HCT116 (cell line): Measurements from ENCODE around the gene GRIN2A. TPM values are rescaled to one million over a fixed set of nuclear protein-coding genes. Genes with fewer than 3 reads are reported as not detected.

Experiments
- ATAC-seq: fragments of 200-7000 bp; cut with Tn5 transposase; 2 replicates; pipeline ENCODE4 v1.9.1; 2020; ENCODE audit warnings: mild to moderate bottlenecking, moderate library complexity
- BruUV-seq: library from RNA; stranded (reverse); fragments of 400-500 nt; replicated peaks from 2 replicates; lab custom pipeline; 2021; lab: Mats Ljungman, UMichigan
- CTCF ChIA-PET: fragments of 300-600 bp; sonication (Branson Sonifier 250); formaldehyde crosslinking; loops from one replicate; lab custom pipeline; 2021; ENCODE audit warnings: antibody characterized with exemption; lab: Charles Lee
- POLR2A ChIA-PET: fragments of 300-600, 350-600 bp; sonication (Branson Sonifier 250); formaldehyde crosslinking; loops from one replicate; lab custom pipeline; 2021; ENCODE audit warnings: antibody characterized with exemption; lab: Charles Lee
- RAD21 ChIA-PET, 2 experiments: fragments of 300-600 bp; sonication (Branson Sonifier 250); formaldehyde crosslinking; loops; one replicate each; lab custom pipeline; 2023; ENCODE audit warnings: low total read pairs in 2 of 2; ENCODE audit not compliant: uncharacterized antibody in 2 of 2, unreplicated experiment in 2 of 2, low non-redundant PET in 1 of 2; lab: Charles Lee
- DNase-seq: peaks from one replicate; pipeline ENCODE4 v3.0.0-alpha.2; 2010; ENCODE audit warnings: low read depth, low spot score
- H2AFZ ChIP-seq: fragments of 200-600 bp; shearing (Covaris generic), sonication (generic); 2 replicates; pipeline ENCODE4 v1.6.1; 2017; ENCODE audit warnings: low read depth, mixed run types, mixed read lengths, antibody characterized with exemption, low read length; ENCODE audit not compliant: poor library complexity, severe bottlenecking
- H3K27ac ChIP-seq: 2 replicates; pipeline ENCODE4 v1.5.1; 2012; ENCODE audit warnings: low read depth, low read length
- H3K27me3 ChIP-seq: fragments of 200-600 bp; sonication (generic); 2 replicates; pipeline ENCODE4 v1.6.1; 2016; ENCODE audit warnings: mixed run types, low read length, mixed read lengths; ENCODE audit not compliant: insufficient read depth
- H3K36me3 ChIP-seq, 2 experiments: fragments of 200-500 bp in 1 of 2; fragments of 200-600 bp in 1 of 2; sonication (Bioruptor generic) in 1 of 2; sonication (generic) in 1 of 2; 2 replicates each; pipeline versions ENCODE4 v1.5.1 to v1.6.1; 2014 to 2016; ENCODE audit warnings: low read length in 2 of 2, inconsistent platforms in 1 of 2, mixed read lengths in 1 of 2, mixed run types in 1 of 2; ENCODE audit not compliant: insufficient read depth in 2 of 2, control insufficient read depth in 1 of 2
- H3K4me1 ChIP-seq, 2 experiments: fragments of 200-600 bp in 1 of 2; sonication (generic) in 1 of 2; 2 replicates each; pipeline versions ENCODE4 v1.5.1 to v1.6.1; 2012 to 2017; ENCODE audit warnings: low read length in 2 of 2, inconsistent platforms in 1 of 2, mild to moderate bottlenecking in 1 of 2, mixed read lengths in 1 of 2, mixed run types in 1 of 2, moderate library complexity in 1 of 2; ENCODE audit not compliant: insufficient read depth in 2 of 2, control insufficient read depth in 1 of 2
- H3K4me2 ChIP-seq: fragments of 200-600 bp; sonication (generic); 2 replicates; pipeline ENCODE4 v1.6.1; 2017; ENCODE audit warnings: mixed run types, low read length, mixed read lengths
- H3K4me3 ChIP-seq, 2 experiments: fragments of 200-600 bp in 1 of 2; sonication (generic) in 1 of 2; replicated peaks in 1 of 2; 2 replicates each; pipeline ENCODE4 v1.5.1; 2011 to 2016; ENCODE audit warnings: low read length in 2 of 2, control low read depth in 1 of 2, low read depth in 1 of 2, mild to moderate bottlenecking in 1 of 2, mixed read lengths in 1 of 2, mixed run types in 1 of 2
- H3K79me2 ChIP-seq: fragments of 200-600 bp; sonication (generic); 2 replicates; pipeline ENCODE4 v1.6.1; 2017; ENCODE audit warnings: mild to moderate bottlenecking, mixed run types, low read length, moderate library complexity, mixed read lengths; ENCODE audit not compliant: insufficient read depth
- H3K9ac ChIP-seq: fragments of 200-600 bp; sonication (generic); 2 replicates; pipeline ENCODE4 v1.6.1; 2016; ENCODE audit warnings: low read length, mixed read lengths
- H3K9me2 ChIP-seq: fragments of 200-600 bp; sonication (generic), shearing (Covaris generic); 2 replicates; pipeline ENCODE4 v1.6.1; 2017; ENCODE audit warnings: mixed run types, mild to moderate bottlenecking, moderate library complexity; ENCODE audit not compliant: insufficient read depth
- H3K9me3 ChIP-seq, 2 experiments: fragments of 200-500 bp in 1 of 2; fragments of 200-600 bp in 1 of 2; sonication (Bioruptor generic) in 1 of 2; sonication (generic) in 1 of 2; 2 replicates each; pipeline ENCODE4 v1.6.1; 2014 to 2017; ENCODE audit warnings: low read length in 2 of 2, mixed read lengths in 2 of 2, inconsistent platforms in 1 of 2, low read depth in 1 of 2, mild to moderate bottlenecking in 1 of 2, mixed run types in 1 of 2, moderate library complexity in 1 of 2; ENCODE audit not compliant: control insufficient read depth in 1 of 2, insufficient read depth in 1 of 2
- H4K20me1 ChIP-seq: fragments of 200-600 bp; sonication (generic), shearing (Covaris generic); 2 replicates; pipeline ENCODE4 v1.6.1; 2017; ENCODE audit warnings: mixed run types, mild to moderate bottlenecking, moderate library complexity; ENCODE audit not compliant: insufficient read depth
- CBX3 ChIP-seq: IDR thresholded peaks from 2 replicates; pipeline ENCODE4 v1.6.1; 2012; ENCODE audit warnings: low read depth
- CTCF ChIP-seq, 3 experiments: fragments of 200-600 bp in 1 of 3; sonication (generic) in 1 of 3; IDR thresholded peaks in 2 of 3; conservative IDR thresholded peaks in 1 of 3; 2 replicates each; pipeline ENCODE4 v1.5.1; 2012 to 2017; ENCODE audit warnings: low read depth in 2 of 3, low read length in 2 of 3, antibody characterized with exemption in 1 of 3, borderline replicate concordance in 1 of 3, control low read depth in 1 of 3, mild to moderate bottlenecking in 1 of 3, mixed read lengths in 1 of 3, mixed run types in 1 of 3, moderate library complexity in 1 of 3; ENCODE audit not compliant: insufficient read depth in 1 of 3
- RAD21 ChIP-seq: IDR thresholded peaks from 2 replicates; pipeline ENCODE4 v1.6.1; 2012; ENCODE audit warnings: low read depth, mild to moderate bottlenecking
- REST ChIP-seq: IDR thresholded peaks from 2 replicates; pipeline ENCODE4 v1.6.1; 2012; ENCODE audit warnings: low read depth
- intact Hi-C: fragments of 100-400 bp; cut with micrococcal nuclease; formaldehyde crosslinking; loops from 2 replicates; pipeline ENCODE4 v1.10.0; 2022
- total RNA-seq: library from RNA; stranded (reverse); gene quantifications from one replicate; pipeline ENCODE4 v1.2.1, GENCODE V29; 2021; ENCODE audit not compliant: unreplicated experiment
- TF ChIP-seq, protein P1 (sequence below): IDR thresholded peaks from 2 replicates; pipeline ENCODE4 v1.6.1; 2012

Gene GRIN2A
- total RNA-seq, 1 experiment from 2014 or later: 0.02 TPM

DNA sequence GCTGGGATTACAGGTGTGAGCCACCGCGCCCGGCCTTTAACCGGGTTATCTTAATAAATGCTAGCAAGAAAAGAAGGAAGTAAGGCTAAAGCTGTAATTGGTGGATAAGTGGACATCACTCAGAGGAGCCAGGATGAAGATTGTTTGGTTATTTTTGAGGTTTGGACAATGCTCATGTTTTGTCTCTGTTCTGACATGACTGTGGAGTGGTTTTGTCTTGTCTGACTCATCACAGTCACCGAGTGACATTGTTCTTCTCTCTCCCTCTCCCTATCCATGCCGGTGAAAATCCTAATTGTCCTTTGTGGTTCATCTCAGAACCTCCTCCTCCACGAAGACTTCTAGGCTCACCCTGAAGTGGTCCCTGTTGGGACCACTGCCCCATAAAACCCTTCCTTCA lies 23.5 kb upstream of the GRIN2A start:
- TF ChIP-seq CBX3: no peak
- TF ChIP-seq, protein P1, sequence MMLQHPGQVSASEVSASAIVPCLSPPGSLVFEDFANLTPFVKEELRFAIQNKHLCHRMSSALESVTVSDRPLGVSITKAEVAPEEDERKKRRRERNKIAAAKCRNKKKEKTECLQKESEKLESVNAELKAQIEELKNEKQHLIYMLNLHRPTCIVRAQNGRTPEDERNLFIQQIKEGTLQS: no peak
- no peak for TF ChIP-seq RAD21
- TF ChIP-seq, all 23 proteins: peak for 0
- H4K20me1 ChIP-seq: no peaks in the 10 kb centered on the region
- ChIA-PET RAD21 (no interaction called here), POLR2A (no interaction called here), CTCF (no interaction called here)
- no TSS peak for BruUV-seq
- no peaks in the 10 kb centered on the region for H3K36me3 ChIP-seq
- no peak overlapping the region for H3K4me2 ChIP-seq
- no peaks in the 10 kb centered on the region; a peak in 1 of 4 replicates for H3K9me3 ChIP-seq
- H3K4me3 ChIP-seq: no peak overlapping the region
- DNase-seq: no peak
- H3K27me3 ChIP-seq: no peaks in the 10 kb centered on the region
- H3K9ac ChIP-seq: no peak overlapping the region
- H2AFZ ChIP-seq: no peak overlapping the region
- intact Hi-C loops: no loop called here
- no peaks in the 10 kb centered on the region for H3K79me2 ChIP-seq
- no peaks in the 10 kb centered on the region for H3K9me2 ChIP-seq
- no peak for ATAC-seq
- peaks cover 0 to 7% of the 10 kb centered on the region in 2 experiments; a peak in 1 of 4 replicates for H3K4me1 ChIP-seq
- H3K27ac ChIP-seq: no peak overlapping the region

DNA sequence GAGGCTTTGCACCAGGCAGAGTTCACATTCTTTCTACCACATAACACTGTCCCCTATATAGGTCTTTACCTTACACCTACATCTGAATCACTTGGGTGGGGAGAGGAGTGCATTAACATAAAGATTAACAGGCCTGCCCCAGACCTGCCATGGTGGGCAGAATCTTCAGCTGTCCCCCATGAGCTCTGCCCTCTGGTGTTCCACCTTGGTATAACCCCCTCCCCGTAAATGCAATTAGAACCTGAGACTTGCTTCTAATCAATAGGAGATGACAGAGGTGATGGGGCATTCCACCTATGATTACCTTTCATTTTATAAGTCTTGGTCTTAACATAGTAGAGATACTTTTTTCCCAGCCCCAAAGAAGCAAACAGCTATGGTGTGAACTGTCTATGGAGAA lies 20.4 kb upstream of the GRIN2A start:
- TF ChIP-seq REST (no peak), CTCF (IDR thresholded peaks at IDR 0.05 in 2 of 3, conservative IDR thresholded peaks at IDR 0.05 in 1 of 3; ENCODE audit: borderline replicate concordance in 1 of 3, insufficient read depth in 1 of 3, low read depth in 2 of 3, low read length in 2 of 3) (peak in 2 of 3 experiments; percentile 23 to 37; a peak in 2 of 6 replicates)
- BruUV-seq: no TSS peak
- ATAC-seq (no peak), DNase-seq (no peak)
- Histone ChIP-seq H3K36me3 (no peaks in the 10 kb centered on the region), H3K27ac (no peak overlapping the region), H2AFZ (no peak overlapping the region), H3K4me2 (no peak overlapping the region), H3K9me2 (no peaks in the 10 kb centered on the region), H3K27me3 (no peaks in the 10 kb centered on the region; the same call in 1 of the 2 replicates), H3K4me3 (no peak overlapping the region), H3K4me1 (peaks cover 0 to 7% of the 10 kb centered on the region in 2 experiments; a peak in 1 of 4 replicates), H3K9ac (no peak overlapping the region), H4K20me1 (no peaks in the 10 kb centered on the region), H3K79me2 (no peaks in the 10 kb centered on the region), H3K9me3 (no peaks in the 10 kb centered on the region; a peak in 1 of 4 replicates)
- CTCF ChIA-PET: no interaction called here
- RAD21 ChIA-PET: no interaction called here
- POLR2A ChIA-PET: no interaction called here
- intact Hi-C loops: no loop called here
